Erythroblast (primary cell): ENCODE results near the gene NCK2.

Experiments used
- GATA1 ChIP-seq: IDR thresholded peaks from 2 replicates; pipeline ENCODE4 v1.6.1; 2011; ENCODE audit warnings: low read depth, mild to moderate bottlenecking, control low read depth, low read length, moderate library complexity
- POLR2A ChIP-seq: IDR thresholded peaks from 2 replicates; pipeline ENCODE4 v1.6.1; 2011; ENCODE audit warnings: mild to moderate bottlenecking, low read length

- TF ChIP-seq POLR2A (no peak), GATA1 (no peak)
Observed at GRCh38 chr2:105777506-105778055, 32.9 kb downstream of the NCK2 start.
